HG03571 (cell line): ENCODE results near the gene KIAA1328.

Source experiments
- ATAC-seq: cut with Tn5 transposase; IDR thresholded peaks from one replicate; pipeline ENCODE4 v1.9.1; 2021; ENCODE audit not compliant: unreplicated experiment

KIAA1328 gene

GRCh38 chr18:36942264-36942663 is 113.3 kb downstream of the KIAA1328 start:
- no peak for ATAC-seq

- no peak for ATAC-seq
Observed at GRCh38 chr18:36947820-36948348, 119.0 kb downstream of the KIAA1328 start.

DNA sequence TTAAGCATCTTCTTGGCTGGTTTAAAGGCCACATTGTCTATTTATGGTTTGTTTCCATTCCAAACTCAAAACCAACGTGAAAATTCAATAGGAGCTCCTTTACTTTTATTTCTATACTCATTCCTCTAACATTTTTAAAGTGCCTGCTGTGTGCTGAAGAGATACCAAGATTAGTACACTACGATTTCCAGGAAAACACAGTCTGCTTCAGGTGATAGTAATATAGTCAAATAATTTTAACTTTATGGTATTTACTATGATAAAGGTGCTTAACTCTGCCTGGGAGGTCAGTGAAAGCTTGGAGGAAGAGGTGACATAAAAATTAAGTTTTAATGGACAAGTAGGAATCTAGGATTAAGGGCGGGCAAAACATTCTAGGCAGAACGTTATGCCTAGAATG is 121.4 kb downstream of the KIAA1328 start:
- no peak for ATAC-seq

- no peak for ATAC-seq
Observed at GRCh38 chr18:36950960-36951359, 122.0 kb downstream of the KIAA1328 start.

DNA sequence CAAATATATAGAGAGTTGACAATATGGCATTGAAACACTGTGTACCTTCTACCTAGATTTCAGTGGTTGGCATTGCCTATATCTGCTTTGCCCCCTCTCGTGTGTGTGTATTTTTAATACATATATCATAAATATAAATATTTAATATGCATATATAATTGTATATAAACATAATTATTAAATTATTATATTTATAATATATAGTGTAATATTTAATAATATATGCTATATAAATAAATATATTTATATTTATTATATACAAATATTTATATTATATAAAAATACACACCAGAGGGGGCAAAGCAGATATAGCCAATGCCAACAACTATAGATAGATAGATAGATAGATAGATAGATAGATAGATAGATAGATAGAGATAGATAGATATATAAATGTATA is 124.1 kb downstream of the KIAA1328 start:
- ATAC-seq, result no peak

DNA sequence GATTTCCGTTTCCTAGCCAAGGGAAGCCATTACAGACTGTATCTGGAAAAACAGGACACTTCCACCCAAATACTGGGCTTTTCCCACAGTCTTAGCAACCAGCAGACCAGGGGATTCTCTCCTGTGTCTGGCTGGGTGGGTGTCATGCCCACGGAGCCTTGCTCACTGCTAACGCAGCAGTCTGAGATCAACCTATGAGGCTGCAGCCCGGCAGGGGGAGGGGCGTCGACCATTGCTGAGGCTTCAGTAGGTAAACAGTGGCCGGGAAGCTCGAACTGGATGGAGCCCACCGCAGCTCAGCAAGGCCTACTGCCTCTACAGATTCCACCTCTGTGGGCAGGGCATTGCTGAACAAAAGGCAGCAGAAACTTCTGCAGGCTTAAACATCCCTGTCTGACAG is 131.1 kb downstream of the KIAA1328 start:
- ATAC-seq, result no peak

DNA sequence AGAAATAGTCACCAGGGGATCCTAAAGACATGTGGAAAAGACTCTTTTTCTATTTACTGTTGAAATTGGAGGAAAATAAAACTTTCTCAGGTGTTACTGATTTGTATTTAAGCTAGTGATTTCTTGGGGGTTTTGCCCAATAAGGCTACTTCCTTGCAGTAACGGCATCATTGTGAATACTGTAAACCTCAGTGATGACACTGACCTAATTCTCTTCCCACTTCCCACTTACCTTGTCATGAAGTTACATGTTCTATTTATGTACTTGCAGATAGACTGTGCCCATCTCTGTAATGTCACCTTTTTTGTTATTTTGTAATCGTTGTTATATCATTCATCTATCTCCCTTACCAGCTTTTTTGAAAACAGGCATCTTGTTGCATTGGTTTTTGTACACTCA is 134.5 kb downstream of the KIAA1328 start:
- no peak for ATAC-seq

- no peak for ATAC-seq
Observed at GRCh38 chr18:36974686-36975085, 145.8 kb downstream of the KIAA1328 start.

GRCh38 chr18:36977121-36977520 is 148.2 kb downstream of the KIAA1328 start:
- ATAC-seq, result no peak

DNA sequence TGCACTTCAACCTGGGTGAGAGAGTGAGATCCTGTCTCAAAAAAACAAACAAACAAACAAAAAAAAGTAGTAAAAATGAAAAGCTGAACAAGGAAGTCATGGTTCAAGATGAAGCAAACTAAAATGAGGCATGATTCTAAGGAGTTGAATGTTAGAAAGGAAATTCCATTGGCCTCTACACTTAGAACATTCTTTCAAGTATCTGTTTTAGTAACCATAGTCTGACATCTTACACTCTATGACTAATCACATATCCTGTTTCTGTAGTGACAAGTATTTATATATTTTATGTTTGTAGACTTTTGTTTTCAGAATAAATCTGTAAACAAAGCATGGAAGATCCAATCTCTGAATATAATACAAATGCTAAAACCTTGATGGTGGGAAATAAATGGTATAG is 164.1 kb downstream of the KIAA1328 start:
- ATAC-seq, result no peak

GRCh38 chr18:37006742-37007141 is 177.8 kb downstream of the KIAA1328 start:
- peak; percentile 70 for ATAC-seq

- ATAC-seq, result no peak
Observed at GRCh38 chr18:37012452-37012851, 183.5 kb downstream of the KIAA1328 start.

- ATAC-seq, result no peak
Observed at GRCh38 chr18:37019157-37019827, 190.4 kb downstream of the KIAA1328 start.

GRCh38 chr18:37033419-37033818 is 204.5 kb downstream of the KIAA1328 start:
- ATAC-seq, result no peak

DNA sequence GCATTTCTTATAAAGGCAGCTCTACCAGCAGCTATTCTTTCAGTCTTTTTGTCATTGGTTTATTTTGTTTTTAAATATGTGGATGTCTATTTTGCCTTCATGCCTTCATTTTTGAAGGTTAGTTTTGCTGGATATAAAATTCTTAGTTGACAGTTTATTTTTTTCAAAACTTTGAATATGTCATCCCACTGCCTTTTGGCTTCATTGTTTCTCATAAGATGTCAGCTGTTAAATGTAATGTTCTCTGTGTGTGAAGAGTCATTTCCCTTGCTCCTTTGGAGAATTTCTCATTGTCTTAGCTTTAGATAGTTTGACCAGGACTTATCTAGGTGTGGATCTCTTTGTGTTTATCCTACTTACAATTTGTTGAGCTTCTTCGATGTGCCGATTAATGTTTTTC is 213.5 kb downstream of the KIAA1328 start:
- no peak for ATAC-seq

DNA sequence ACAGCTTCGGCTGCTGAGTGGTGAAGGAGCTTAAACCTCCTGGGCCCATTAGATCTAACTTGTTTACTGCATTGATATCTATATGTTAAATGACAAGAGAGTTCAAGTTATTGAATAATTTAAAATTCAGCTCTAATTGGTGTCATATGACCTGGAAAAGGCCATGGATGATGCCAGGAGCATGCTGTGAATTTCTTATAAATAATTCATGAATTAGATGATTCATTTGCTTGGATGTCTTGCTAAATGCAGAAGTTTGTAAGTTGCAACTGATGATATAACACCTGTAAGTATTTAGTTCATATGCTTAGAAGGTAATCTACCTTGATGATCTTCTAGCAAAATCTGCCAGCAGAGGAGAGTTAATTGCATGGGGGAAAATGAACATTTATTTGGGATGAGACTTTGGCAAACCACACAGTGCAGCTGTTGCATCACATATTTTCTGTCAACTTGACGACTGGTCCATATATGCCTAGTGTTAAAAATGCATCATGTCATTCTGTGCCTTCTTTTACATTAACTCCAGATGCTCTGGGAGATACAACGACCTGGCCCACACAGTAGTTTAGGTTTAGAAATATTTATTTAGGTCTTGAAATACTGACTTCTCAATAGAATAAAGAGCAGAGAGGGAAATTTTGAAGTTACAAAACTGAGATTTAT is 226.3 kb downstream of the KIAA1328 start:
- no peak for ATAC-seq

DNA sequence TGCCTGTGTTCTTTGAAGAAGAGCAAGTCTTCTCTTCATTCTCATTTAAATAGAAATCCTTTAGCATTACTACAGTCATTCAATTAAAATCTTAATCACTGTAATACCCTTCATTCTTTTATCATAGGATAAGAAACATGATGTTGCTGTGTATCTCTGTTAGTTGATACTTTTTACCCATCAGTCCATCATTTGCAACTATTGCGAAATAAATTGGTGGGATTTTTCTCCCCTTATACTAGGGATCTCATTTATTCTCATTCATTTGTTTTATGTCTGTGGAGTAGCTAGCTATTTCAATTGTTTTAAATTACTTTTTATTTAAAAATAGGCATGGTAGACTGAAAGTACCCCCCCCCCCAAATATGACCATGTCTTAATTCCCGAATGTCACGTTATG is 235.3 kb downstream of the KIAA1328 start:
- ATAC-seq, result no peak

DNA sequence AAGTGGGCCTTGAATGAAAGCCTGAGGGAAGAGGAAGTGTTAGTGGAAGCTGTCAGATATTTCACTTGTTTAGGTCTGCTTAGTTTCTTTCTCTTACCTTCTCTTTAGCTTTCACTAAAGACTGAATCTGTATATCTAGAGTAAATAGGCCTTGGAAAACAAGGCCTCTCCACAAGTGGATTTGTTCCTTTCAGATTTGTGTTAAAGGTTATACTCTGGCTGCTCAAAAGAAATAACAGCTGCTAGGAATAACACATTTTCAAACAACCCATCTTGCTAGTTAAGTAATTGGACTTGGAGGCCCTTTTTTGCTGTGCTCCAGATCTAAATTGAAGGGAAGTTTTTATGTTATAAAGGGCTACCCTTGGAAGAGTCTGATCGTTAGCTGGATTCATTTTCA is 236.3 kb downstream of the KIAA1328 start:
- no peak for ATAC-seq

- ATAC-seq, result no peak
Observed at GRCh38 chr18:37084912-37085311, 256.0 kb downstream of the KIAA1328 start.

- no peak for ATAC-seq
Observed at GRCh38 chr18:37085362-37085761, 256.4 kb downstream of the KIAA1328 start.

DNA sequence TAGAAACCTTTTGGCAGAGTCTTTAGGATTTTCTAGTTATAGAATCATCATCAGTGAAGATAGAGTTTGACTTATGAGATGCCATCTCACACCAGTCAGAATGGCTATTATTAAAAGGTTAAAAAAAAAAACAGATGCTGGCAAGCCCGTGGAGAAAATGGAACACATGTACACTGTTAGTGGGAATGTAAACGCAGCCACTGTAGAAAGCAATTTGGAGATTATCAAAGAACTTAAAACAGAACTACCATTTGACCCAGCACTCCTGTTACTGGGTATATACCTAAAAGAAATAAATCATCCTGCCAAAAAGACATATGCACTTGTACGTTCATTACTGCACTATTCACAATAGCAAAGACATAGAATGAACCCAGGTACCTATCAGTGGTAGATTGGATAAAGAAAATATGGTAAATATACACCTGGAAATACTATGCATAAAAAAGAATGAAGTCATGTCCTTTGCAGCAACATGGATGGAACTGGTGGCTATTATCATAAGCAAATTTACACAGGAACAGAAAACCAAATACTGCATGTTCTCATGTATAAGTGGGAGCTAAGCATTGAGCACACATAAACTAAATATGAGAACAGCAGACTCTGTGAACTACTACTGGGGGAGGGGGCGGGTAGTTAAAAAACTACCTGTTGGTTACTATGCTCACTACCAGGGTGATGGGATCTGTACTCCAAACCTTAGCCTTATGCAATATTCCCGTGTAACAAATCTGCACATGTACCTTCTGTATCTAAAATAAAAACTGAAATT is 279.0 kb downstream of the KIAA1328 start:
- no peak for ATAC-seq

DNA sequence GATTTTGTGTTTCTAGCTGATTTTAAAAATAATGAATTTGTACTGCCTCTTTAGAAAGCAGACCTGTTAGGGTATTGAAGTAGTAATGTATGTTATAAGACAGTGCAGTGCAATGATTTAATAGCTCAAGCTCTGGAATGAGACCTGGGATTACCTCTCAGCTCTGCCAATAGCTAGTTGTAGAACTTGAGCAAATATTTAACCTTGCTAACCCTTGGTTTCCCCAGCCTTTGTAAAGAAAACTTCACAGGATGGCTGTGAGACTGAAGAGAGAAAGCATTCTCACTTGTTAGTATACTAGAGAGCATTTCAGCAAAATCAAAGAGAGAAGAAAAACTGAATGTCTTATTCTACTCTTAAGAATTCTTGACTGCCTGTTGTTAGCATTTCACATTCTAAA is 293.9 kb downstream of the KIAA1328 start:
- ATAC-seq, result no peak
